Adrenal gland (tissue), 12 donors: ENCODE results near the gene MRPL2. TPM values are rescaled to one million over a fixed set of nuclear protein-coding genes. Genes with fewer than 3 reads are reported as not detected.
A peak's percentile ranks its signal among the peaks of the same experiment; 100 is the strongest.

Experiments
- DNase-seq, 7 donors: peaks; one replicate each; pipeline ENCODE4 v3.0.0-alpha.2; 2019 to 2020
- H3K27ac ChIP-seq, 5 donors: fragments of 200-600 bp; sonication (generic) in 4 of 5; 1 replicate in 3 of 5; 2 replicates in 2 of 5; pipeline versions ENCODE4 v1.5.1 to v1.8.0; 2016 to 2020; ENCODE audit warnings: mild to moderate bottlenecking in 1 of 5
- H3K27me3 ChIP-seq: fragments of 200-600 bp; 2 replicates; pipeline ENCODE4 v1.8.0; 2021
- H3K36me3 ChIP-seq, 2 donors: fragments of 200-600 bp; replicated peaks in 1 of 2; 1 replicate in 1 of 2; 2 replicates in 1 of 2; pipeline versions ENCODE4 v1.5.1 to v1.8.0; 2018 to 2022
- H3K4me1 ChIP-seq, 2 donors: fragments of 200-600 bp; replicated peaks in 1 of 2; 1 replicate in 1 of 2; 2 replicates in 1 of 2; pipeline versions ENCODE4 v1.5.1 to v1.8.0; 2018 to 2021
- H3K4me3 ChIP-seq, 4 donors: fragments of 200-600 bp; sonication (generic) in 3 of 4; one replicate each; pipeline ENCODE4 v1.5.1; 2016 to 2018
- H3K9me3 ChIP-seq, 3 donors: fragments of 200-600 bp; sonication (generic) in 1 of 3; replicated peaks in 1 of 3; 1 replicate in 2 of 3; 2 replicates in 1 of 3; pipeline versions ENCODE4 v1.5.1 to v1.8.0; 2016 to 2021
- CTCF ChIP-seq, 6 experiments: fragments of 450-650 bp in 4 of 6; fragments of 200-600 bp in 2 of 6; sonication (generic) in 1 of 6; IDR thresholded peaks; 1 replicate in 5 of 6; 2 replicates in 1 of 6; pipeline versions ENCODE4 v1.5.1 to v1.8.0; 2016 to 2021; ENCODE audit warnings: antibody characterized with exemption in 6 of 6, mild to moderate bottlenecking in 2 of 6, moderate library complexity in 1 of 6
- POLR2A ChIP-seq, 2 donors: fragments of 450-650 bp; IDR thresholded peaks; one replicate each; pipeline ENCODE4 v1.6.1; 2017; ENCODE audit warnings: antibody characterized with exemption in 2 of 2, mild to moderate bottlenecking in 2 of 2, moderate library complexity in 1 of 2
- WGBS, 4 donors: extraction: QIAGEN DNeasy Blood & Tissue Kit in 2 of 4; methylation state at CpG; one replicate each; pipeline versions ENCODE4 v1.1.5 to v1.1.7; 2013 to 2017; 5-methylcytosine and 5-hydroxymethylcytosine counted together
- intact Hi-C, 2 donors: fragments of 100-400 bp; cut with DNase I; formaldehyde crosslinking; loops; one replicate each; pipeline versions ENCODE4 v1.14.1 to v1.15.0; 2022 to 2023
- polyA plus RNA-seq, 3 donors: library from polyadenylated mRNA; stranded (reverse); fragments of 200-250 nt in 2 of 3; fragments of 350-450 nt in 1 of 3; fragmentation: Illumina TruSeq in 1 of 3; extraction: RNeasy Lipid Tissue Mini Kit (QIAGEN cat#74804) in 1 of 3; gene quantifications; one replicate each; pipeline ENCODE4 v1.2.3, GENCODE V29; 2013 to 2014
- total RNA-seq, 9 donors: library from RNA; depleted of rRNA in 4 of 9; stranded (reverse); fragments of >200 nt in 4 of 9; fragments of 120-200 nt in 1 of 9; fragmentation: NEBNext Ultra II Directional in 1 of 9; extraction: Animal tissue kit (Norgen Biotek cat#: 25700) in 1 of 9; gene quantifications; one replicate each; pipeline versions ENCODE4 v1.1.0 to v1.2.4, GENCODE V29; 2013 to 2023
- donor health status: healthy with polysubstance abuse.
- donor health status: Bipolar disorder and iron deficiency.
- donor health status: DM: yes; HTN: yes; CAD: no.
- donor health status: DM: no; HTN: no; CAD: no.
- donor health status: DM: no; HTN: no; CAD: no.
- donor health status: DM: yes; HTN: yes; CAD: no.

MRPL2 gene
- total and polyA plus RNA-seq, 12 donors = 16.7 to 143 (median 75.1) TPM

- peaks cover 24 to 46% of the 10 kb centered on the region in 2 donors for H3K4me1 ChIP-seq
- WGBS, 4 donors = 1 to 2% (median 1%) methylated on average over 7 of the region's 7 CpGs
- no peaks in the 10 kb centered on the region for H3K9me3 ChIP-seq
- H3K27me3 ChIP-seq = no peaks in the 10 kb centered on the region
- intact Hi-C loops = no loop called here
- no peak for TF ChIP-seq CTCF (IDR thresholded peaks at IDR 0.05)
- H3K27ac ChIP-seq = peak overlapping the region in 2 of 5 donors; percentile 72 to 73
- peaks cover 0 to 52% of the 10 kb centered on the region in 2 donors for H3K36me3 ChIP-seq
- no peak for DNase-seq
- peak overlapping the region; percentile 26 to 74 (median 48) for H3K4me3 ChIP-seq
Observed at GRCh38 chr6:43014434-43014909, 44.8 kb downstream of the MRPL2 start.

GRCh38 chr6:43013843-43014433 is 45.3 kb downstream of the MRPL2 start, which contains the start of the genes KLHDC3 and MEA1:
TSS of gene KLHDC3 (plus strand) at chr6:43014249. CDS start at chr6:43017193, 2,944 bp downstream.
TSS of gene MEA1 (minus strand) at chr6:43013946. CDS start at chr6:43013813, 133 bp downstream.
- Histone ChIP-seq H3K4me1 (peaks cover 24 to 46% of the 10 kb centered on the region in 2 donors), H3K4me3 (peak within 1 kb of the TSS; percentile 44 to 74 (median 62))
- intact Hi-C loops = no loop called here

GRCh38 chr6:43013097-43013842 is 46.0 kb downstream of the MRPL2 start:
- H3K27me3 ChIP-seq = no peaks in the 10 kb centered on the region
- peaks cover 0 to 52% of the 10 kb centered on the region in 2 donors for H3K36me3 ChIP-seq
- H3K9me3 ChIP-seq = no peaks in the 10 kb centered on the region
- peak in 1 of 7 donors; percentile 36 for DNase-seq
- intact Hi-C loops = no loop called here
- WGBS, 4 donors = 2 to 6% (median 3%) methylated on average over 22 to 25 of the region's 25 CpGs
- peak overlapping the region; percentile 44 to 74 (median 62) for H3K4me3 ChIP-seq
- peak overlapping the region in 4 of 5 donors; percentile 51 to 85 (median 58) for H3K27ac ChIP-seq
- peaks cover 24 to 46% of the 10 kb centered on the region in 2 donors for H3K4me1 ChIP-seq
- TF ChIP-seq POLR2A (IDR thresholded peaks at IDR 0.05) (no peak), CTCF (IDR thresholded peaks at IDR 0.05) (no peak)

More at GRCh38 chr6:43013843-43014433, 45.3 kb downstream of the MRPL2 start, which contains the start of the genes KLHDC3 and MEA1:
- H3K9me3 ChIP-seq = no peaks in the 10 kb centered on the region
- peak; percentile 99 to 100 (median 100) for DNase-seq
- peaks cover 0 to 52% of the 10 kb centered on the region in 2 donors for H3K36me3 ChIP-seq
- no peak for TF ChIP-seq CTCF (IDR thresholded peaks at IDR 0.05)
- peak; percentile 19 to 52 for TF ChIP-seq POLR2A (IDR thresholded peaks at IDR 0.05)
- no peaks in the 10 kb centered on the region for H3K27me3 ChIP-seq
- H3K27ac ChIP-seq = peak within 1 kb of the TSS in 4 of 5 donors; percentile 51 to 85 (median 64)
- WGBS, 4 donors = 0% methylated on average over 11 to 51 of the region's 51 CpGs

GRCh38 chr6:43012364-43012763 is 46.9 kb downstream of the MRPL2 start:
- no peak for DNase-seq
- Histone ChIP-seq H3K27ac (no peak overlapping the region), H3K27me3 (no peaks in the 10 kb centered on the region), H3K36me3 (peaks cover 0 to 52% of the 10 kb centered on the region in 2 donors), H3K4me1 (peaks cover 24 to 44% of the 10 kb centered on the region in 2 donors), H3K9me3 (no peaks in the 10 kb centered on the region), H3K4me3 (no peak overlapping the region)
- intact Hi-C loops = no loop called here
- TF ChIP-seq POLR2A (IDR thresholded peaks at IDR 0.05) = no peak
- 80 to 89% (median 86%) methylated on average over 5 to 6 of the region's 6 CpGs for WGBS, 4 donors
